Stimulated activated naive CD4-positive, alpha-beta T cell (primary cell): Measurements from ENCODE around the gene SNRPD1.
A peak's percentile ranks its signal among the peaks of the same experiment; 100 is the strongest.
"Not testable (repeated sequence)": the region's sequence is repeated elsewhere in the genome, so short reads cannot be mapped to it uniquely, and the experiment has no call there.

Experiments used
- DNase-seq, 6 experiments: peaks; one replicate each; lab custom pipeline; 2025; lab: John Stamatoyannopoulos, UW

The SNRPD1 gene

GRCh38 chr18:21636769-21637168 is 24.7 kb downstream of the SNRPD1 start:
- no peak for DNase-seq

- no peak for DNase-seq
These were observed 26.7 kb downstream of the SNRPD1 start for GRCh38 chr18:21638822-21639221.

- DNase-seq = not testable (repeated sequence)
These were observed 28.3 kb downstream of the SNRPD1 start for GRCh38 chr18:21640375-21640774.

GRCh38 chr18:21650311-21650710 is 38.2 kb downstream of the SNRPD1 start:
- no peak for DNase-seq

GRCh38 chr18:21652073-21652472 is 40.0 kb downstream of the SNRPD1 start:
- no peak for DNase-seq

- no peak for DNase-seq
These were observed 41.2 kb downstream of the SNRPD1 start for GRCh38 chr18:21653361-21653760.

- no peak for DNase-seq
These were observed 44.3 kb downstream of the SNRPD1 start for GRCh38 chr18:21656402-21656801.

GRCh38 chr18:21660078-21660477 is 48.0 kb downstream of the SNRPD1 start:
- no peak for DNase-seq

GRCh38 chr18:21662581-21662980 is 50.5 kb downstream of the SNRPD1 start:
- no peak for DNase-seq

- DNase-seq = no peak
These were observed 51.5 kb downstream of the SNRPD1 start for GRCh38 chr18:21663578-21663977.

GRCh38 chr18:21664069-21664468 is 52.0 kb downstream of the SNRPD1 start:
- no peak for DNase-seq

- no peak for DNase-seq
These were observed 57.7 kb downstream of the SNRPD1 start for GRCh38 chr18:21669736-21670285.

GRCh38 chr18:21672521-21673267 is 60.6 kb downstream of the SNRPD1 start:
- no peak for DNase-seq

GRCh38 chr18:21675354-21675753 is 63.2 kb downstream of the SNRPD1 start:
- DNase-seq = not testable (repeated sequence)

- DNase-seq = no peak
These were observed 66.7 kb downstream of the SNRPD1 start for GRCh38 chr18:21678859-21679258.

GRCh38 chr18:21680161-21680560 is 68.0 kb downstream of the SNRPD1 start:
- DNase-seq = no peak

- peak in 3 of 6 experiments; percentile 24 to 62 (median 56) for DNase-seq
These were observed 70.4 kb downstream of the SNRPD1 start for GRCh38 chr18:21682371-21683051.
